Measurements from ENCODE around the gene SMKR1.

DNA sequence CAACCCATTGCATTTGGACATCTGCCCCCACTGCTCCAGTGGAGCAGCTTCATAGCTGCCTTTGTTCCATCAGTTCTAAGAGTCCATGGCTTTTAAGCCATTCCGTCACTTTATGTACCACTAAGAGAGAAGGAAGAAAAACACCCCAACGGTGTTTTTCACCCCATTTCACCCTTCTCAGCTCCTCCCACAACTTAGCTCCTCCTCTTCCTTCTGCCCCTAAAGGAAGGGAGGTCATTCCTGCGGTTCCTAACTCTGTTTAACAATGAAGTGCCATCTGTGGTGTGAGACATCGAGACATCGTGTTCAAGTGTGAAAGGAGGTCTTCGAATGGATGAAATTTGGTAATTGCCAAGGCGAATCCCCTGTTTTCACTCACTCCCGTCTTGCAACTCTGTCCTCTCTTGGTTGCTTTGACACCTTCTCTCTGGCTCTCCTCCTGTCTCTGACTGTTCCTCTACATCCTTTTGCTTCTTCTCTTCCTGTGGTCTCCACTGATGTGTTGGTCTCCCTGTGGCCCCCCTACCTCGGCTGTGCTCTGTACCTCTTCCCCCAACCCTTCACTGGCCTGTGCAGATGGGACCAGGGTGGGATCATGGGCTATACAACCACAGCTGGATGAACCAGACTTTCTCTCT, 23.0 kb downstream of the SMKR1 start:
- TF ChIP-seq CTCF (IDR thresholded peaks at IDR 0.05; ENCODE audit: borderline replicate concordance, extremely low read depth, low read length, poor library complexity, severe bottlenecking) (no peak), EZH2 (IDR thresholded peaks at IDR 0.05; ENCODE audit: borderline replicate concordance, low read depth, low read length, severe bottlenecking) (no peak)

Measured in DND-41 (cell line).